22Rv1 (cell line): ENCODE results near the gene STK17A.
"Not testable (repeated sequence)": the region's sequence is repeated elsewhere in the genome, so short reads cannot be mapped to it uniquely, and the experiment has no call there.

Experiments used
- H3K27ac ChIP-seq: fragments of 450-650 bp; 2 replicates; pipeline ENCODE4 v1.5.1; 2017
- CTCF ChIP-seq: fragments of 450-650 bp; IDR thresholded peaks from 2 replicates; pipeline ENCODE4 v1.5.1; 2017; ENCODE audit warnings: mild to moderate bottlenecking
- ZFX ChIP-seq: fragments of 450-650 bp; IDR thresholded peaks from 2 replicates; pipeline ENCODE4 v1.6.1; 2017; ENCODE audit warnings: antibody characterized with exemption, borderline replicate concordance

Gene STK17A

DNA sequence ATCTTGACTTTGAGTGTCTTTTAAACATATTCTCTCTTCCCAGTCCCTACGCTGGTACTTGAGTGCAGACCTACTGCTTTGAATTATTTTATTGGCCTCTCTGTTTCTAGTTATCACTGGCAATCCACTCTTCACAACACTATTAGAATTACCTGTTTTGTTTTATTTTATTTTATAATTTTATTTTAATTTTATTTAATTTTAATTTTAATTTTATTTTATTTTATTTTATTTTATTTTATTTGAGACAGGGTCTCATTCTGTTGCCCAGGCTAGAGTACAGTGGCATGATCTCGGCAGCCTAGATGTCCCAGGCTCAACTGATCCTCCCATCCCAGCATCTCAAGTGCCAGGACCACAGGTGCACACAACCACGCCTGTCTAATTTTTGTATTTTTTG, 6.8 kb downstream of the STK17A start:
- no peak for TF ChIP-seq CTCF
- no peak for TF ChIP-seq ZFX
- no peak overlapping the region for H3K27ac ChIP-seq

DNA sequence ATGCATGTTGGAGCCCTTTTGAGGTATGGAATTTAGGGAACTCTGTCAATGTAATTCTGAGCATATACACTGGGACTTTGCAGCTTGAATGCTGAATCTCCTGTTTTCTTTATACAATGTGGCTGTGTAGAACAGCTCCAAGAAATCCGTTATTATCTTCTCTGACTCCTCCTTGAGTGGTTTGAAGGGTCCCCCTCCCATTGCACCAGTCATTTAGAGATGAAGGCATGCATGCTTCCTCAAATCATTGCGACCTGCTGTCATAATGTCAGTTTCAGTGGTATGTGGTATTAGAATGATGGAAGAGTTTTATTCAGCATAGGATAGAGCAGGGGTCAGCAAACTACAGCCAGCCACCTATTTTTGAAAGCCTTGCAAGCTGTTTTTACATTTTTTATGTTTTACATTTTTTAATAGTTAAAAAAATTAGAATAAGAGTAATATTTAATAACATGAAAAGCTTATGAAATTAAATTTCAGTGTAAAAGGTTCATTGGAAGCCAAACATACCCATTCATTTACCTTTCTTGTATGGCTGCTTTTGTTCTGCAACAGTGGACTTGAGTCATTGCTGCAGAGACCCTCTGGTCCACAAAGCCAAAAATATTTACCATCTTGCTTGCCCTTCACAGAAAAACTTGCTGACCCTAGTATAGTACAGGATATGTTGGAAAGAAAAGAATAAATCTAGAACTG, 8.1 kb downstream of the STK17A start:
- no peak overlapping the region for H3K27ac ChIP-seq
- TF ChIP-seq ZFX, result no peak
- no peak for TF ChIP-seq CTCF

DNA sequence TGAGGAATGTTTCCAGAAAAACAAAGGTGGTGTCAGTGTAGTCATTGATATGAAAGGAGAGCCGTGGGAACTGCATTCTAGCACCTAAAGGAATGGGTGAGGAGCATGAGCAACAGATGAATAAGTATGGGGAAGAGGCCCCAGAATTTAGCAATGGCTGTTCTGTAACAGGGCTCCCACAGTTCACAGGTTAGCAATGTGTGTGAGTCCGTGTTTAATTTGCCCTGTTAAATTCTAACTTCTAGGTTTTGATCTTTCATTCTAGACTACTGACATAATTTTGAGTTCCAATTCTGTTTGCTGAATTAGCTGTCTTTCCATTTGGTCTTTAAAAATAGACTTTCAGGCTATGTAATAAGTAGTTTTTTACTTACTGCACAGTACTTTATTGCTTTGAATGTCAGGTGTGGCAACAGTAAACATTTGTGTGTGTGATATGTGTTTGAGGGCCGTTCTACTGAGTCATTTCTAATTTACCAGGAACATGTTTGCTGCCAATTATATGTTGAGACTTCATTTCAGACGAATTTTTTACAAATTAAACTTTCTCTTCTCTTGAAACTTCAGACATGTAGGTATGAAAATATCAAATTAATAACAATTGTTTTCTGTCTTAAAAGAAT, 8.8 kb downstream of the STK17A start:
- TF ChIP-seq CTCF, result no peak
- H3K27ac ChIP-seq, result no peak overlapping the region

DNA sequence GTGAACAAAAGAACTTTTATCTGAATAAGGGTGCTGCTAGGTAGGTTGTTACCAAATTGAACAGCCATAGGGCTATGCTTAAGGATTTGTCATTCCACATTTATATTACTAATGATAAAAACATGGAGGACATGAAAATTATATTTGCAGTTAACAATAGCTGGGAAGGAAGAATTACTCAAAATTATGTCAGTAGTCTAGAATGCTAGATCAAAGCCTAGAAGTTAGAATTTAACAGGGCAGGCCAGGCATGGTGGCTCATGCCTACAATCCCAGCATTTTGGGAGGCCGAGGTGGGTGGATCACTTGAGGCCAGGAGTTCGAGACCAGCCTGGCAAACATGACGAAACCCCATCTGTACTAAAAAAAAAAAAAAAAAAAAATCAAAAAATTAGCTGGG, 9.4 kb downstream of the STK17A start:
- TF ChIP-seq CTCF (no peak), ZFX (no peak)
- H3K27ac ChIP-seq, result no peak overlapping the region

- H3K27ac ChIP-seq, result no peak overlapping the region
- no peak for TF ChIP-seq ZFX
- TF ChIP-seq CTCF, result no peak
These were observed 10.1 kb downstream of the STK17A start for GRCh38 chr7:43593010-43593409.

DNA sequence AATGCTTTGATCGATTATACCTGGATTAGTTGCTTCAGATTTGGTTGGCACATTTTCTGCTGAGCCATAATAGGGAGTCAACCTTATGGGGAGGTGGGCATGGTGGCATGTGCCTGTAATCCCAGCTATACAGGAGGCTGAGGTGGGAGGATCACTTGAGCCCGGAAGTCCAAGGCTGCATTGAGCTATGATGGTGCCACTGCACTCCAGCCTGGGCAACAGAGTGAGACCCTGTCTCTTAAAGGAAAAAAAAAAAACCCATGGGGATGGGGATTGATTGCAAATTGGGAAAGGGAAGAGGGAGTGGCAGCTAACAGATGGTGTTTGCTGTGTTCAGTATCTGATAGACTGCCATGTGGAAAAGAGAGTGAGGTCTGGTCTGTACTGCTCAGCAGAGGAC, 11.1 kb downstream of the STK17A start:
- H3K27ac ChIP-seq, result no peak overlapping the region
- TF ChIP-seq ZFX, result no peak
- TF ChIP-seq CTCF, result no peak

GRCh38 chr7:43596426-43596825, 13.5 kb downstream of the STK17A start:
- H3K27ac ChIP-seq, result not testable (repeated sequence)

GRCh38 chr7:43600056-43600455, 17.1 kb downstream of the STK17A start:
- TF ChIP-seq CTCF, result no peak
- TF ChIP-seq ZFX, result no peak
- H3K27ac ChIP-seq, result no peak overlapping the region
